ENCODE results near the gene PARK7.

PARK7 gene

DNA sequence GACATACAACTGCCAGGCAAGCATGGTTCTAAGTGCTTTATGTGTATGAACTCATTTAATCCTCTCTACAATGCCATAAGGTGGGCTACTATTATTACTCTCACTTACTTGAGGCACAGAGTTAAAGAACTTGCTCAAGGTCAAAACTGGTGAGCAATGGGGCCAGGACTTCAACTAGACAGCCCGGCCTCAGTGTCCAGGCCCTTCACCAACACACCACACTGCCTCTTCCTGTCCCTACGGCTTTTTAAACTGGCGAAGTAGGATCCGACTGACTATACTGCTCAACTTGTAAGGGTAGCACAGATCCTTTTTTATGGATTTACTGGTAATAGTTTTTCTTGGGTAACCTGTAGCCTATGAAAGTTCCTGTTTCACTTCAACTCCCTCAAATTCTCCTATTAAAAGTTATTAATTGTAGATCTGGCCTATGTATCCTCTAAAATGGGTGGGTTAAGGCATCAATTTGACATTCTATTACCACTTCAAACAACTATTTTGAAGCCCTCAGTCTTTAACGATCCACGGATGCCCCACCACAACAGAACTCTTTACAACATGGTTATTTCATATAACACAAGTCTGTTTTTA, 60.3 kb downstream of the PARK7 start:
- no peak for DNase-seq (ENCODE audit: low read depth in 2 of 2, low spot score in 1 of 2)

DNA sequence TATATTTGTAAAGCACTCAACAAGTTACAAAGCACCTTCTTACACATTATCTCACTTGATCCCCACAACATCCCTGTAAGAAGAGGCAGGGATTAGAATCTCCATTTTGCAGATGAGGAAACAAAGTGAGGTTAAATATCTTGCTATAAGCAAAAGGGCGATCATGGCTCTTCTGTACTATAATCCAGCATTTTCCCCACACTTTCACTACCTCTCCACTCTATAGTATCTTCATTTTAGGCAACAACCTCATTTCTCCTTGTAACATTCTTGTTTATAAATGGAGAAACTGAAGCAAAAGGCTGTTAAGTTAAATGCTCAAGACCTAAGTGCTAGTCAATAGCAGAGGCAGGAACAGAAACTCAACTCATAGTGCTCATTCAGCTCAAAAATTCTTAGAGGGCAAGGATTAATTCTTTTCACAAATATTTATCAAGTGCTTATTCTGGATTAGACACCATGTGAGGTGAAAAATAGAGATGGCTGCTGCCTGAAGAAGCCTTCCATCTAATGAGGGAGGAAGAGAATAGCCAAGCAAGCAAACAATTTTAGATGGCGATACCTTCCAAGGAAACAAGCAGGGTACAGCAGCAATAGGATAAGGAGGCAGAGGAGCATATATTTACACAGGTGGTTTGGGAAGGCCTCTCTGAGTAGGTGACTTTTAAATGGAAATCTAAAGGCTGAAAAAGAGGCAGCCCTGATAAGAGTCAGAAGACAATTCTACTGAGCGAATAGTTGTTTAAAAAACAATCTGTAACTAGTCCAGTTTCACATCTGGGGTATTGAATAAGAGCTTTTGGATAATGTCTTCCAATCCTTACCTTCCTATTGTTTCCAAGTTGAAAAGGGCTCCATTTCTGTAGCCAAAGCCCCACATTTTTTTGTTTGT, 61.1 kb downstream of the PARK7 start:
- no peak for DNase-seq (ENCODE audit: low read depth in 2 of 2, low spot score in 1 of 2)

DNA sequence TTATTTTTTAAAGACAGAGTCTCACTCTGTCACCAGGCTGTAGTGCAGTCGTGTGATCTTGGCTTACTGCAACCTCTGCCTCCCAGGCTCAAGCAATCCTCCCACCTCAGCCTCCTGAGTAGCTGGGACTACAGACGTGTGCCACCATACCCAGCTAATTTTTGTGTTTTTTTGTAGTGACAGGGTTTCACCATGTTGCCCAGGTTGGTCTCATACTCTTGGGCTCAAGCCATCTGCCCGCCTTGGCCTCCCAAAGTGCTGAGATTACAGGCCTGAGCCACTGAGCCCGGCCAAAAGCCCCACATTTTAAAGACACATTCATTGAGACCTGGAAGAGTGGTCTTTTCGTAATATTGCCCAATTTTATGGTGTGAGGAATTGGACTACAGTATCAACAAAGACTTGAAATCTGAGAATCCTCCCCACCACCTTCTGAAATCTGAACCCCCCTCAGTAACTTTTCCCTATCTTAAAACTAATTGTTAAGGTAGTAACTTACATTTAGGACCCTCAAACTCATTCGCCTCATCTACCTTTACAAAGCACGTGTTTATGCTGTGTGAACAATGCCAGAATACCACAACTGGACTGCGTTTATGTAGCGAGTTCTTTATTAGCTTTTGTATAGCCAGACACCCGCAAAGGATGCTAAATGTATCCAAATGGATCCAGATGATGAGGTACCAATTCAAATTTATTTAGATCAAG, 61.9 kb downstream of the PARK7 start:
- no peak for DNase-seq (ENCODE audit: low read depth in 2 of 2, low spot score in 1 of 2)

DNA sequence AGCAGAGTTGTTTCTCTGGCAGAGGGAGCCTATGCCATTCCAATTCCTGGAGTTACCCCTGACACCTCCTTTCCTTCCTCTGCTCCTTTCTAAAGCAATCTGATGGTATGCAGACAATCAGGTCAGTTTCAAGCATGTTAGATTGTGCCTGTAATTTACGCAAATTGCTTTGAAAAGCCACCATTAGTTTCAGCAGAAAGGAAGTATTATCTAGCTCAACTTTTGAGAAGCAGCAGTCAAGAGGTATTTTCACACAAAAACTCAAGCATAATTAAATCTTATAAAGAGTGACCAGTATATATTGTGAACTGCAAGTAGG, 62.4 kb downstream of the PARK7 start:
- DNase-seq (ENCODE audit: low read depth in 2 of 2, low spot score in 1 of 2) = no peak

DNA sequence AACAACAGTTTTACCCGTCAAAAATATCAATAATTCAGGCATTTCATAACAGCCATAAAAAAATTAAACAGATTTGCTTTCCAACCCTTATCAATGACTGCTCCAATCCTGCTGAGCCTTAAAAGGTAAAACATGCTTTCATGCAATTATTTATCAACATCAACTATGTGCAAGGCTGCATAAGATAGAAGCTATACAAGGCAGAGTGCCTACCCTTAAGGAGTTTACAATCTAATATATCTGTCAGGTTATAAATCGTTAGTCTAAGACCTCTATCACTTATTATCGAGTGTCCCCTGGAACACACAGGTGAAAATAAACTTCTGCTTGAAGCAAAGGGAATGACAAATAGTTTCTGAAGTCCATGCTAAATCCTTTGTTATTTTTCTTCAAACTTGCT, 62.8 kb downstream of the PARK7 start:
- no peak for DNase-seq (ENCODE audit: low read depth in 2 of 2, low spot score in 1 of 2)

DNA sequence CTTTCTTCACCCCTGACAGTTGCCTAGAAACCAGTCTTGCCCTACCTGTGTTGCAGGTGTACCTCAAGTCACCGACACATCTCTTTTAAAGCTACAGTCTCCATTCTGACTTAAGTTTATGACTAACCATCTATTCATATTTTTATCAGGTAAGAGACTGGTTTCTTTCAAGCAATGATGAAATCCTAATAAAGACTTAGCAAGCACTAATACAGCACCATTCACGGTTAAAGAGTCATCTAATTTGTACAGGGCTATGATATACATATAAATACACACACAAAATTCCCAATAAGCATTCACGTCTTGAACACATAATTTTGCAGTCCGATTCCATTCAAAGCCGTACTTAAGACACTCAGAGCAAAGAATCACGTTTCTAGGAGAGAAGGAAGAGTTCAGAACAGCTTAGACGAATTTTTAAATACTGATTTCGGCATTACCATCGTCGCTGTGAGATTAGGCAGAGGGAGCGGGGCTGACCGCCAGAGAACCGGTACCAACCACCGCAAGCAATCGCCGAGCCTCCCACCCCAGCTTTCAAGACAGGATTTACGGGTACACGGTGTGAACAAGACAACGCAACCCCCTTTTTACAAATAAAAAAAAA, 63.7 kb downstream of the PARK7 start:
- DNase-seq (ENCODE audit: low read depth in 2 of 2, low spot score in 1 of 2) = no peak

DNA sequence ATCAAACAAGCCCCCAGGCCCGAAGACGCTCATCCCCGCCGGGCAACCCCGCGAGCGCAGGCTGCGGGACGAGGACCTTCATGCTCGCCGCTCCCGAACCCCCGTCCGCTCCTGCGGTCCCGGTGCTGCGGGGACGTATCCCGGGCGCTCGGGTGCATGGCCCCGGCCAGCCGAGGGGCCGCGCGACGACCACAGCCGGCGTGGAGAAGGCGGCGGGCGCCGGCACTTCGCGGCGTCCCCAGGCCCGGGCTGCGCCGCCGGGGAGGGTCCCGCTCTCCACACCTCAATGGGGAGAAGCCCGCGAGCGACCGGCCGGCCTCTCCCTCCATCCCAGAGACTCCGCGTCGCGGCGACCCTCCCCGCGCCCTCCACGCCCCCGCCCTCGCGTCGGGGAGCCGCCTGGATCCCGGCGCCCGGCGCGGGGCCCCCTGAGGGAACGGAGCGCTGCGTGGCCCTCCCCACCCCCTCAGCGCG, 64.2 kb downstream of the PARK7 start:
- DNase-seq (ENCODE audit: low read depth in 2 of 2, low spot score in 1 of 2) = no peak

DNA sequence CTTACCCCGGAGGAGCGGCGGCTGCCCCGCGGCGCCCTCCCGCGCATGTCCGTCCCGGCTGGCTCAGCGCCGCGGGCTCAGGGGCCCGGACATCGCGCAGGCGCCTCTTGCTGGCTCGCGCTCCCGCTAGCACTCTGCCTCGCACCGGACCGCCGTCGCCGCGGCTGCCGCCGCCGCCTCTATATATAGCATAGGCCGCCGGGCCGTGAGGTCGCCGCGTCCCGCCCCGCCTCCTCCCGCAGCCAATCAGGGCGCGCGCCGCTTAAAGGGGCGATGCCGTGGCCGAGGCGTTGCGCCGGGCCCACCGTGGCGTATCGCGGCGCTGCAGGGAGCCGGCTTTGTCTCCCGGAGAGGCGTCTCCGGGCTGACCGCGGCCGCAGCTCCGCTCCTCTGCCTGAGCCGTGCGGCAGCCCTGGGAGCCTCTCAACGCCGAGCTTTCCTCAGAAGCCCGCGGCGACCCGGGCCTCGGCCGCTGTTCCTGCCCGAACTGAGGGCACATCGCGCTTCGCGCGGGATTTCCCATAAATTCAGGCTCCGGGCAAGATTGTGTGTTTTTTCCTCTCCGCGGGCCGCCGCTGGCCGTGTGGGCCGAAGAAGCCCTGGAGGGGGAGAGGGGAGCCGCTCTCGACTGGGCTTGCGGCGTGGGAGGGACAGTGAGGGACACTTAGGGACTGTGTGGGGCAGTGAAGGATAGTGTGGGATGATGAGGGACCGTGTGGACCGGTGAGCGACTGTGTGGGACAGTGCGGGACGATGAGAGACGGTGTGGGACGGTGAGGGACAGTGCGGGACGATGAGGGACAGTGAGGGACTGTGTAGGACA, 64.9 kb downstream of the PARK7 start, which contains the start of gene ERRFI1:
Gene ERRFI1, minus strand, starts transcription at position 157 of the 823 bp plus-strand sequence. CDS start 10,690 bp downstream, outside the sequence.
- peak; percentile 64 to 75 for DNase-seq (ENCODE audit: low read depth in 2 of 2, low spot score in 1 of 2)

DNA sequence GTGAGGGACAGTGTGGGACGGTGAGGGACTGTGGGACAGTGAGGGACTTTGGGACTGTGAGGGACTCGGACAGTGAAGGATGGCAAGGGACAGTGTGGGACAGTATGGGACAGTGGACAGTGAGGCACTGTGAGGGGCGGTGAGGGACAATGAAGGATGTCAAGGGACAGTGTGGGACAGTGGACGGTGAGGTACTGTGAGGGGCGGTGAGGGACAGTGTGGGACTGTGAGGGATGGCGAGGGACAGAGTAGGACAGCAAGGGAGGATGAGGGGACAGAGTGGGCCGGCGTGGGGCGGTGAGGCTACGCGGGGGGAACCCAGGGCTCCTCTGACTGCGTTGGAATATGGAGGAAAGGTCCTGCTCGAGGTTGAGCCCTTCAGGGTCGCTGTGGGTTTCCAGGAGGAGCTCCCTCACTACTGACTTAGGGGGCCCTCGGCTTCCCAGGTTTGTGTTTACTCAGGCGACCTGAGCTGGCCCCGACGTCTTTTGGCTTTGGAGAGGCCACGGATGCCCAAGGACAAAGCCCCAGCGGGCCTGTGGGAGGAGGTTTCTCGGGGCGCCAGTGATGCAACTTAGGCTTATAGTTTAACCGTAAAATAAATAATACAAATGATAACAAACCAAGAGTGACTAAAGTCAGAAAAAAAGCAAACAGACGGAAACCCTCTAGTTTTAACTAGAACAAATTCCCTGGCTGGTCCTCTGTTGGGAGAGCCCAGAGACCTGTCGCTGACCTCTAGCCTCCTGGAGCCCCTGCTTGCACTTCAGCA, 65.7 kb downstream of the PARK7 start:
- no peak for DNase-seq (ENCODE audit: low read depth in 2 of 2, low spot score in 1 of 2)

DNA sequence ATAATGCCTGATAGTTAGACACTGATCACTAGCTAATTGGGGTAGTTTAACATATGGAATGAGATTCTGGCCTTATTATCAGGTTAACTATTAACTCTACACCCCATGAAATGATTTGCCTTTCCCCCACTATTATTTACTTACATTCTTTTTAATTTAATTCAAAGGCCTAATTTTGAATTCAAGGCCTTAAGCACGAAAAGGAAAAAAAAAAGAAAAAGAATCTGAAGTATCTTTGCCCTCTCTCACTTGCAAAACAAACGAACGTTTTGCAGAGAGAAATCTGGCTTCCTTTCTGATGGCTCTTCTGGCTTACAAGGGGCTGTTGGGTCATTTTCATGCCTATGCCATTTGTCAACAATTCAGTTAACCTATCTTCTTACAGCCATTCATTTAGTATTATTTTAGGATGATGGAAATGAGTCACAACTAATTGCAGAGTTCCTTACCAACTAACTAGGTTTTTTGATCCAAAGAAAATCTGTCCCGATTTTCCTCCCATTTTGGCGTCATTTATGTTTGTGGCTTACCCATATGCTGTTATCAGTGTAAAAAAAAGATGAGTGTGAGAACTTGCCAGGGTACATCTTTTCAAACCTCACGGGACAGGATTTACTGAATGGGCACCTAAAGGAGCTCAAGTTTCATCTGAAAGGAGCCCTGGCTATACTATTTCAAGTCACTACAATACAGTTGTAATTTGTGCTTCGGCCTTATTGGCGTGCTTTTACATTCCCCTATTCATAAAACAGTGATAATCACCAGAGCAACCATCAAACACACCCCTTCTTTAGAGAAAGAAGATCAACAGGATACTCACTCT, 66.4 kb downstream of the PARK7 start:
- no peak for DNase-seq (ENCODE audit: low read depth in 2 of 2, low spot score in 1 of 2)

DNA sequence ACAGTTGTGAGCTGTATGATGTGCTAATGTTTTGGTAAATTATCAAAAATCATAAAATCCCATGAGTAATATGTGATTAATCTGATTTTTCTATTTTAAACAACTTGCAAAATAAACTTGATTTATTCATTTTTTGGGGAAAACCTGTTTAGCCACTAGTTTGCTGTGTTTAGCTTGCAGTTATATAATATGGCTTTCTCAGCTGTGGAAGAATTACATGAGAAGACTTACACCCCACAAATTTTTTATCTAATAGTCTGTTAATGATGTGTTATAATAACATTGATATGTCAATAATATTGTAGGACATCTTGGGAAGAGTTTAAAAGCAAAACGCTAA, 67.0 kb downstream of the PARK7 start:
- DNase-seq (ENCODE audit: low read depth in 2 of 2, low spot score in 1 of 2) = no peak

DNA sequence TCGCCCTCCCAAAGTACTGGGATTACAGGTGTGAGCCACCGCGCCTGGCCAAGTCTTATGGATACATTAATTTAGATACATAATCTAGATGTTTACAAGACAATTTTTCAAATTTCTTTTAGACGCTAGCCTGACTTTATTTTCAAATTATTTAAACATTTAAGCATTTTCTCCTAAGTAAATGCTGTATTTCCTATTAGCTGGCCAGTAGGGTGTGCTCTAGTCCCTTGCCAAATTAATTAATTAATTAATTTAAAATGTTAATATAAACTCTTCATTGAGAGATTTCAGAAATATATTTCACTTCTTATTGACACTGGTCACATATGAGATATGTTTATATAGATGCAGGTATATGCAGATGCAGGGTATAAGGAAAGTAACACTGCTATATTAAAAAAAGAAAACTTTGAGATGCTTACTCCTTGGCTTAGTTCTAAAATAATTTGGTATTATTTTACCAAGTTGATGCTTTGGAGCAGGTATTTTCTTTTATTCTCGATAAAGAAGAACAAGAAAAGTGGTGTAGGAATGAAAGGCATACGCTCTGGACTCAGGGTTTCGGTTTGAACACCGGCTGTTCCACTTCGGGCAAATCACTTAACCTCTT, 69.8 kb downstream of the PARK7 start:
- no peak for DNase-seq (ENCODE audit: low read depth in 2 of 2, low spot score in 1 of 2)

DNA sequence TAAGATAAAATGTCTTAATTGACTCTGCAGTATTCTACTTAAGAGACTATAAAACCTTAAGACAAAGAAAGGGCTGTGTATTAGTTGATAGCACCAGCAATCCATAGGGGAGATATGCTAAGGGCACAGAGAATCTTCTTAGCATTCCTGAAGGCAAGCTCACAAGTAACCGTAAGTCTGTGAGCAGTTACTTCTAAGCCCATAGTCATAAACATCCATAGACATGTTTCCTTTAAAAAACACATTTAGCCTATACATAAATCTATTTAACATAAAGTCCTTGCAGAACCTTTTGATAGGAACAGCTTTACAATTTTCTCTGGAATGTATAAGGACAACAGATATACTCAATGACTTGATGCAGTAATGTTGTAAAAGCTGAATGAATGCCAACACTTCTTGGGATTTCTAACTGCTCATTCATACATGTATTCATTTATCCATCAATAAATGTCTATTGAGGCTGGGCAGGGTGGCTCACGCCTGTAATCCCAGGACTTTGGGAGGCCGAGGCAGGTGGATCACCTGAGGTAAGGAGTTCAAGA, 70.9 kb downstream of the PARK7 start:
- no peak for DNase-seq (ENCODE audit: low read depth in 2 of 2, low spot score in 1 of 2)

DNA sequence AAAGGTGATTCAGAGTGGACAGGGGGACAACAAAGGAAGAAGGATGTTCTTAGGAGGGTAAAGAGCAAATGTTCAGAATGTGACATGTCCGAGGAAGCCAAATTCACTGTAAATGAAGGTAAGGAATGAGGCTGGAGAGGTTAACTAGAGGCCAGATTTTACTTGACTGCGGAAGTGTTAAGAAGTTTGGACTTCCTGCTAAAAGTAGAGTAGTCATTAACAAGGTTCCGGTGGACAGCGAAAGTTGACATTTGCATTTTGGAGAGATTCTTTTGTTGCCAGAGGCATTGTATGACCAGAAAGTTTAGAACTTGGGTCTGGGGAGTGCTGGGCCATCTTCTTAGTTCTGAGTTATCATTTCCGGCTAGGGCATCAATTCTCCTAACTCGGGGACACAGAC, 71.8 kb downstream of the PARK7 start:
- no peak for DNase-seq (ENCODE audit: low read depth in 2 of 2, low spot score in 1 of 2)

Measured in stimulated activated CD8-positive, alpha-beta memory T cell treated with anti-CD3 and anti-CD28 coated beads, Interleukin-4, amount 100 ng/mL, for 4 hours (primary cell).